H1 (cell line): ENCODE measurements around the gene USP3.

Source experiments
- CTCF ChIP-seq, 3 experiments: IDR thresholded peaks; 1 replicate in 2 of 3; 2 replicates in 1 of 3; pipeline versions ENCODE4 v1.5.1 to v1.6.1; 2011; ENCODE audit warnings: low read length in 3 of 3, mild to moderate bottlenecking in 3 of 3, inconsistent platforms in 2 of 3, low read depth in 1 of 3, moderate library complexity in 1 of 3; ENCODE audit not compliant: insufficient read depth in 1 of 3; ENCODE audit errors: control extremely low read depth in 1 of 3
- FOSL1 ChIP-seq: IDR thresholded peaks from 2 replicates; pipeline ENCODE4 v1.6.1; 2011; ENCODE audit warnings: mild to moderate bottlenecking, low read depth, low read length, moderate library complexity; ENCODE audit not compliant: insufficient read depth
- POLR2A ChIP-seq, 2 experiments: IDR thresholded peaks; 1 replicate in 1 of 2; 2 replicates in 1 of 2; pipeline ENCODE4 v1.6.1; 2011; ENCODE audit warnings: low read depth in 2 of 2, low read length in 2 of 2, mild to moderate bottlenecking in 2 of 2; ENCODE audit errors: control extremely low read depth in 1 of 2
- SP1 ChIP-seq: IDR thresholded peaks from 2 replicates; pipeline ENCODE4 v1.6.1; 2011; ENCODE audit warnings: low read depth, low read length

DNA sequence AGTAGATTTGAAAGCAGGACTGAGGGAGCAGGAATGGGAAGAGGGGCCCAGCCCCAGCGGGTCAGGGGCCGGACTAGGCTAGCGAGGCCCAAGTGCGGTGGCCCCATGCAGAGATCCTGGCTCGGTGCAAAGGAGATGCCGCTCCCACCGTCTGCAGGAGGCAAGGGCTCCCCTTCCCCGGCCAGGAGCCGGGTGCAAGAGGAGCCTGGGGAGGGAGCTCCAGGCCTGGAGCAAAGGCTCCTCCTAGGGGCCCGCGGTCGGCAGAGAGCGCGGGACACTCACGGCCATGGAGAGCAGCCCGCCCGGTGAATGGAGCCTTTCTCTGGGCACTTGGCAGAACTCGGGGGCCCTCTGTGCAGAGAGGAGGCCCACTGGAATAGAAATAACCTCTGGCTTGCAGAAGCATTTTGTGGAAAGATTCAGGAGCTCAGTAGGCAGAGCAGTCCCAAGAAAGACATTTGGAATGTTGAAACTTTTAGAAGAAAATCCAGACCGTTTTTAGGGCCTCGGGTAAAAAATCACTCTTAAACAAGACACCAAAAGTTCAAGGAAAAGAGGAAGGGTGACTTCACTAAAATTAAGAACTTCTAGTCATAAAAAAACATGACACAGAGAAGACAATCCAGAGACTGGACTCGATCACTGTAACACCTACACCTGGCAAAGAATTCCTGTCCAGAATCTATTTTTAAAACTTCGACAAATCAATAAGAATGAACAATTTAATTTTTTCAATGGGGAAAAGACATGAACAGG is 43.0 kb upstream of the USP3 start:
- TF ChIP-seq CTCF (IDR thresholded peaks at IDR 0.05; ENCODE audit: control extremely low read depth in 1 of 3, insufficient read depth in 1 of 3, low read depth in 1 of 3, low read length in 3 of 3) (peak; percentile 44 to 58 (median 55)), POLR2A (IDR thresholded peaks at IDR 0.05; ENCODE audit: control extremely low read depth in 1 of 2, low read depth in 2 of 2, low read length in 2 of 2) (no peak), SP1 (no peak), FOSL1 (no peak)
